Skeletal muscle cell (primary cell): ENCODE measurements around the gene NUP133.

ENCODE experiments used
- DNase-seq: peaks from one replicate; pipeline ENCODE4 v3.0.0-alpha.2; 2010; ENCODE audit warnings: low read depth
- H3K4me3 ChIP-seq: 2 replicates; pipeline ENCODE4 v1.5.1; 2011; ENCODE audit warnings: low read depth, mild to moderate bottlenecking, control low read depth, low read length, moderate library complexity

NUP133 gene

DNA sequence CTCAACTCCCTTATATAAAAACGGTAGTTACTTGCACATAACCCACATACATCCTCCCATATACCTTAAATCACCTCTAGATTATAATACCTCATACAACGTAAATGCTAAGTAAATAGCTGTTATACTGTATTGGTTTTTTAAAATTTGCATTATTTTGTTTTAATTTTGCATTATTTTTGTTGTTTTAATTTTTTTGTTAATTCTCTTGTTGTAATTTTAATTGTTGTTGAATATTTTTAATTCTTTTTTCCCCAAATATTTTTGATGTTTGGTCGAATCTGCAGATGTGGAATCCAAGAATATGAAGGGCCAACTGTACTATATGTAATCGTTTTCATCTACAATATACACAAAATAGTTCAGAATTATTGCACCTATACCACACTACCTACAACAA is 50.7 kb downstream of the NUP133 start:
- no peak overlapping the region for H3K4me3 ChIP-seq
- no peak for DNase-seq

DNA sequence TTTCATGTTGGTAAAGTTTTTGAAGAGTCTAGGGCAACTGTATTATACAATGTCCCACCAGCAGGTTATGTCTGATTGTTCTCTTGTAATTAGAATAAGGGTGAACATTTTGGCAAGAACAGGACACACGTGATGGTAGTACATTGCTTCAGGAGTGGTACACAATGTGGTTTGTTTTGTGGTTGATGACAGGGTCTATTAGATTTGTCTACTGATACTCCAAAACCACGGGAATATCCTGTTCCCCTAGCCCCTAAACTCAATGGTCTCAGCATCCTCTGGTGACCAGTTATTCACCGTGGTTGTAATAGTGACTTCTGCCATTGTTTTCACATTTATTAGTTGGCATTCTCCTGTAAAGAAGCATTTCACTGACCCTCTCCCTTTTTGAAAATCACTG is 52.1 kb downstream of the NUP133 start:
- no peak overlapping the region for H3K4me3 ChIP-seq
- DNase-seq: no peak

DNA sequence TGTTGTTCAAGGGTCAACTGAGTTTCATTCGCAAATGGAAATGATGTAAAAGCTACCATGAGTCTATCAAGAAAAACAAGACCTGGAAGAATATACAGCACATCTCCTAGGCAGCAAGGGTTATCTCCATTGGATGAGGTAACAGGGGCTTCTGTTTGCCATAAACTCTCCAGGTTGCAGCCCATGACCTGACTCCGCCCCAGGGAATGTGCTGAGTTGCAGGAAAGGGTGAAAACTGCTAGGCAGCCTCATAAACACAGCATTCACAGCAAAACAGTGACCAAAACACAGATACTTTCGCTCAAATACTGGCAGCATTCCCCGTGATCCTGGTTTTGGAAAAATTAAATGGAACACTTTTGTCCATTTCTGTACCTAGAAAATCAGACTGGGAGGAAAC is 54.1 kb downstream of the NUP133 start:
- no peak for DNase-seq
- H3K4me3 ChIP-seq: no peak overlapping the region

DNA sequence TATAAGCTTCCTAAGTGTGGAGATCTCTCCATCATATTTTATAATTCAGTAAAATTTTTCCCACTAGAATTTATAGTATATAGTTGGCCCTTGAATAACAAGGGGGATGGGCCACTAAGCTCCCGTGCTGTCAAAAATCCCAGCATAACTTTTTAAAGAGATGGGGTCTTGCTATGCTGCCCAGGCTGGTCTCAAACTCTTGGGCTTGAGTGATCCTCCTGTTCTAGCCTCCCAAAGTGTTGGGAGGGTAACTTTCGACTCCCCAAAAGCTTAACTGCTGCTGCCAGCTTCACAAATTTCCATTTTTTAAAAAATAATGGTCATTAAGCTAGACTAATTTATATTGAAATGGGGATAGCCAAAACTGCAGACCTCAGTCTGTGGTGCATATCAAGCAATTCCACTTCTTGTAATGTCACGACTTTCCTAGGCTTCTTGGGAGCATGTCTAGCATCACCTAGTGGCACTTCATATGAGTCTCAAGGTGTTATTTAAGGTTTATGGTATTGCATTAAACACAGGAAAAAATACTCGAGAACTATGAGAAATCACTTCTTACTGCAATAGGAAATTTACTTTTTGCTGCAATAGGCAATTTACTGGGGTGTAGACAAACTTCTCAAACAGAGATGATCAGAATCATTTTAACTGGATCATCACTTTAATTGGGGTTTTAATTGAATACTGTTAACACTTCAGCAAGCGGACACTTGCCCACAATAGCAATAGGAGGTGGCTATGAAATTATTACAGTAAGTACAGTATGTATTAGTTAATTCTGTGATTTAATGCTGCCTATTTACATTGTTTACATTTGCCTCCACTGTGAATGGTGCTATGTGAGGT is 55.0 kb downstream of the NUP133 start:
- DNase-seq: no peak

DNA sequence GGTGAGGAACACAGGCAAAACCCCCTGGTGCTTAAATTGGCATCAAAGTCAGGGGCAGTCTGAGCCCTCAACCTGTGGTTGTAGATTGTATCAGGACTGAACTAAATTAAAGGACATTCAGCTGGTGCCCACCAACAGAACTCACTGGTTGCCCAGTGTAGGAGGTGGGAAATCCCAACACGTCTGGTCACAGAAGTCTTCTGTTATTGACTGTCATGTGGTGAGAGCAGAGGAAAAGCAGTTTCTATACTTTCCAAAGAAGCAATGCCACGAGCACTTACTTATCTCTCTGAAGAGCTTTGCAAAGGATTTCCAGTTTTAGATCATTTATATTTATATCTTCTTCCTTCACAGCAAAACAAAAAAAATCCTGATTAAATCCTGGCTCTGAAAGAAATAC is 59.3 kb downstream of the NUP133 start:
- DNase-seq: no peak
- H3K4me3 ChIP-seq: no peak overlapping the region

More for the DNA sequence above, 55.0 kb downstream of the NUP133 start:
- H3K4me3 ChIP-seq: no peak overlapping the region

DNA sequence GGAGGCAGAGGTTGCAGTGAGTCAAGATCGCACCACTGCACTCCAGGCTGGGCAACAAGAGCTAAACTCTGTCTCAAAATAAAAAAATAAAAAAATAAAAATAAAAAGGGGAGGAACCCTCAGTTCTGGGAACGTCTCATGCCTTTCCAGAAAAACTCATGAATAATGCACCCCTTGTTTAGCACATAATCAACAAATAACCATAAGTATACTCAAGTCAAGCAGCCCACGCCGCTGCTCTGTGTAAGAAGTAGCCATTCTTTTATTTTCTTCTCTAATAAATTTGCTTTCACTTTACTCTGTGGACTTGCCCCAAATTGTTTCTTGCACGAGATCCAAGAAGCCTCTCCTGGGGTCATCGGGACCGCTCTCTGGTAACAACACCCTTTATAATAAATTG is 59.8 kb downstream of the NUP133 start:
- no peak overlapping the region for H3K4me3 ChIP-seq
- DNase-seq: no peak

DNA sequence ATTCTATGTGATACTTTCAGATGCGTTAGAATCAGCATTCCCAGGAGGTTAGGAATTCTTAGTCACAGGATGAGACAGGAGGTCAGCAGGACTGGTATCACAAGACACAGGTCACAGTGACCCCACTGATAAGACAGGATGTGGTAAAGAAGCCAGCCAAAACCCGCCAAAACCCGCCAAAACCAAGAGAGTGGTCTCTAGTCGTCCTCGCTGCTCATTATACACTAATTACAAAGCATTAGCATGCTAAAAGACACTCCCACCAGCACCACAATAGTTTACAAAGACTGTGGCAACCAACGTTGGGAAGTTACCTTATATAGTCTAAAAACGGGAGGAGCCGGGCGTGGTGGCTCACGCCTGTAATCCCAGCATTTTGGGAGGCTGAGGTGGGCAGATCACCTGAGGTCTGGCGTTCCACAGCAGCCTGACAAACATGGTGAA is 60.3 kb downstream of the NUP133 start:
- no peak overlapping the region for H3K4me3 ChIP-seq
- DNase-seq: no peak

DNA sequence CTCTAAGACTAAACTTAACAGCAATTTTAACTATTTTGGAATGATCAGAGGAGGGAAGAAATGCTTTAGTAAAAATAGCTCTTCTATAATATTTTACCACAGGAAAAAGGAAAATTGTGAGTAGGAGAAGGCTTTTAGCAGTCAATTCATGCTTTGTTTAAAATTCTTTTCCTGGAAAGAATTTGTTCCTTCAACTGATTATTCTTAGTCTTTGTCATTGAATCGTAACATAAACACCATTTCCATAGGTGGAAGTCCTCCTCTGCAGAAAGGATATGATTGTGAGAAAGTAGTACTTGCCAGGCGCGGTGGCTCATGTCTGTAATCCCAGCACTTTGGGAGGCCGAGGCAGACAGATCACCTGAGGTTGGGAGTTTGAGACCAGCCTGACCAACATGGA is 62.3 kb downstream of the NUP133 start:
- DNase-seq: no peak
- H3K4me3 ChIP-seq: no peak overlapping the region

DNA sequence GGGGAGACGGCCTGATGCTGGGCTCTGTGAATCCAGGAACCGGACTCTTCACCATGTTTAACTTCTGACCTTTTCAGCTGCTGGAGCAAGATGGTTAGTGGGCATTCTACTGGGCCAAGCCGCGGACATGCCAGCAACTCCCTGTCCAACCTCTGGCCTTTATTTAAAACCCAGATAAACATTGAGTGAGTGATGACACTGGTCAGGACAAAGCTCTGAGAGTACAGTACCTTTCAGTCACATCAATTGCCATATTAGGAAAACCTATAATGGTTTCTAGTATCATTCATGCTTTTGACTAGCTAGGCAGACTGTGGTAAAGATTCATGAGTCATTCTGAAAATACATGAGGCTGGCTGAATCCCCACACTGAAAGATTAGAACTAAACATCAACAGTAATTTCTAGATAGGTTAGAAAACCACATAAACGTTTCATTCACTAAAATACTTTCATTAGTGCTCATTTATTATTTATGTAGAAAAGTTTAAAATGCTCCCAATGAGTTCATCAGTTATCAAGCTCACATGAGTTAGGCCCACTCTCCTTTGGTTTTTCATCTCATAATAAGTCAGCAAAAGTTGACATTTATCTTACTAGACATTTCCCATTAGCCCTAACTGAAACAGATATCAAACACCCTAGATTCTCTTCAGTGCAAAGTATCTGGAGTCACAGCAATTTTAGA is 67.1 kb downstream of the NUP133 start:
- DNase-seq: peak; percentile 31
- no peak overlapping the region for H3K4me3 ChIP-seq

DNA sequence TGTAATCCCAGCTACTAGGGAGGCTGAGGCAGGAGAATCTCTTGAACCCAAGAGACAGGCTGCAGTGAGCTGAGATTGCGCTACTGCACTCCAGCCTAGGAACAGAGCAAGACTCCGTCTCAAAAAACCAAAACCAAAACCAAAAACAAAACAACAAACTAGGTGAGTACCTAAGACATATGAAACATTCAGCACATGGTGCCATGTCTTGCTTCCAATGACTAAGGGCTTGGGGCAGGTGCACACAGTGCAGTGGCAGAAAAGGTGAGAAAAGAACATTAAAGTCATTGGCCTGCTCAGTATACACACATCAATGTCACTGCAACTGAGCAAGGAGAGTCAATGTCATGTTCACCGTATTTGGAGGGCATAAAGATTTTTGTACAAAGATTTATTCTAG is 70.1 kb downstream of the NUP133 start:
- DNase-seq: no peak
- no peak overlapping the region for H3K4me3 ChIP-seq

DNA sequence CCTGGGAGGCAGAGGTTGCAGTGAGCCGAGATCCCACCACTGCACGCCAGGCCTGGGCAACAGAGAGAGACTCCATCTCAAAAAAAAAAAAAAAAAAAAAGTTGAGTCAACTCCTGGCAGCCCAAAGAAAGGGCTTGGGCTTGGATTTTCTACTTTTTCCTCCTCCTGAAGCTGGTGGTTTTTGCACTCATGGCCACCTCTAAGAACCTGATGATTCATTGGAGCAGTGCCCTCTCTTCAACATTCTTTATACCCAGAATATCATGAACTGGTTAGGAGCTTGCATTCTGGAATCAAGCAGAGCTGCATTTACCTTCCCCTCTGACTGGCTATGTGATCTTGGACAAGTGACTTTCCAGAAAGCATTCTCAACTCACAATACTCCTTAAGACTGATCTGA is 70.7 kb downstream of the NUP133 start:
- H3K4me3 ChIP-seq: no peak overlapping the region
- no peak for DNase-seq

DNA sequence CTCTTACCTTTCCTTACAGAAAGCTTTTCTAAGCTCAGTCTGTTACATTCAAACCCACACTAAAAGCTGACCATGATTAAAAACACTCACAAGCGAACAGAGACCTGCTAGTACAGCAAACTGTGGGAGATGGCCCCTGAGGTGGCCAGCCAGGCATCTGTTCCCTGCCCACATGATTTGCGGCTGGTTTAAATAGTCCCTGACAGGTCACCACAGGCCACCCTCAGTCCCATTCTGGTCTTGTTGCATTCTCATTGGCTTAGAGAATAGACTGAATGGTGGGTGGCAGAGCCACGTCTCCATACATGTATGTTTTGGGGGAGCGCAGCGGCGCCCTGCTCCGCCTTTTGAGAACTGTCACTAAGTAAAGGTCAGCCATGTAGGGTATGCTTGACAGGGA is 71.9 kb downstream of the NUP133 start:
- no peak overlapping the region for H3K4me3 ChIP-seq
- DNase-seq: no peak

DNA sequence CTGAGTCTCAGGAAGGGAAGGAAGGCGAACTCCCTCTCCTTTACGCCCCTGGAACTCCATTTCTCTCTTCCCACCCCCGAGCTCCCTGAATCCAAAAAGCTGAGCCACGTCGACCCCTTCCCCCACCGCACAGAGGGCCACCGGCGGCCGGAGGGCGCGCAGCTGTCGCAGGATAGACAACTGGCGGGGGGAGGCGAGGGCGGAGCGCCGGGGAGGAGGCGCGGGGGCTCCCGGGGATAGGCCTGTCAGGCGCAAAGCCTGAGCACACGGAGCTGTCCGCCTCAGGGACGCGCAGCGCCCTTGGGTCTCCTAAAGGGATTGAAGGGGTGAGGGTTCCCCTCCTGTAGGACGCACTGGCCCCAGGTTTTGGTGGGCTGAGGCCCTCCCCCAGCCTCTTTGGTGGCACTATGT is 73.5 kb downstream of the NUP133 start:
- H3K4me3 ChIP-seq: peak overlapping the region; percentile 5
- DNase-seq: no peak

DNA sequence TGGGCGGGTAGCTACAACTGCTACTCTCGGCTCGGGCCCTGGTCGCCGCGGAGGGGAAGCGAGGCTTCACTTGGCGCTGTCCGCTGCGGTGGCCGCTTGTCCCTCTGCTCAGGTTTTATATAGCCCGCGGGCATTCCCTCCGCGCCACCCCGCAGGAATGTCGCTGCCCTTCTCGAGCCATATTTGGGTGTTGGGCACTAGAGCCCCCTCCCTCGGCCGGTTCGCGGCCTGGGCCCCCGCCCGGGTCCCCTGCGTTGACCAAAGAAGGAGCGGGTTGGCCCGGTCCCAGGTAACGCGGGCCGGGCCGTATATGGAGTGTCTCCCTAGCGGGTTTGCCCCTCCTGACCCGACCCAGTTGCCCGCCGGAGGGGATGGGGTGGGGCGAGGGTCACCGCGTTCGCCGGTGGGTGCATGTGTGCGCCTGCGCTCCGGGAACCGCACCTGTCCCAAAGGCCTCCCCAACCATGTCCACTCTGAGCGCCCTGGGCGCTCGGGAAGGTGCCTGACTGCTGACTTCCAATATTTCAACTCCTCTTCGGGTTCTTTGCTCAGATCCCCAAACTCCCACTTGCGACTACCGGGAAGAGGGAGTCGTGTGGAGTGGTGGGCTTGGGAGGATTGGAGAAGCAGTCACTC is 74.0 kb downstream of the NUP133 start, which contains the start of gene ACTA1:
ACTA1 (minus strand) TSS at position 90 of the 636 bp plus-strand sequence. CDS start 979 bp downstream, outside the sequence.
- no peak for DNase-seq
- H3K4me3 ChIP-seq: peak within 1 kb of the TSS; percentile 5

DNA sequence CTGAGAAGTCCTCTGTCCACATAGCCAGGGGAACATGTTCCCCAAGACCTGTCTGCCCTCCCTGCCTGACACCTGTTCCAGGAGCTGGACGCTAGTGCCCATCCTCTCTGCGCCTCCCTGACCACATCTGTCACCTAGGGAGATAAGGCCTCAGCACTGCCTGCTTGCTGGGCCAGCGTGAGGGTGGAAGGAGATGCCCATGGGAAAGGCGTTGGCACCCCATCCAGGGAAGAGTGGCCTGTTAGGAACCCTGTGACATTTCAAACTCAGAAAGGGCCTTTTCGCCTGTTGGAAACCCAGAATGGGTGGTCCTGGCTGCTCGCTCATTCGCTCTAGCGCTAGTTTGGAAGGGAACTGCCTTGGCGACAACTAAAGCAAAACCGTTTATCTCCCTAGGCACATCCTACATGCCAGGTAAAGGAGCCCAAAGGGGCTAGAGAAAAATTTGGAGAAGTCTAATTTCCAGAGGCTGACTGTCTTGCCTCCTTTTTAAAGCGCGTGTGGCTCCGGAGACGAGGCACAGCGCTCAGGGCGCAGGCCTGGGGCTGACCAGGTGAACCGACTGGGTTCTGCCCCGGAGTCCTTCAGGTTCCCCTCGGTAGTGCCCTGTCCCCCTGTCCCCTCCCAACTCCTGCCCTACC is 74.7 kb downstream of the NUP133 start:
- no peak overlapping the region for H3K4me3 ChIP-seq
- no peak for DNase-seq

DNA sequence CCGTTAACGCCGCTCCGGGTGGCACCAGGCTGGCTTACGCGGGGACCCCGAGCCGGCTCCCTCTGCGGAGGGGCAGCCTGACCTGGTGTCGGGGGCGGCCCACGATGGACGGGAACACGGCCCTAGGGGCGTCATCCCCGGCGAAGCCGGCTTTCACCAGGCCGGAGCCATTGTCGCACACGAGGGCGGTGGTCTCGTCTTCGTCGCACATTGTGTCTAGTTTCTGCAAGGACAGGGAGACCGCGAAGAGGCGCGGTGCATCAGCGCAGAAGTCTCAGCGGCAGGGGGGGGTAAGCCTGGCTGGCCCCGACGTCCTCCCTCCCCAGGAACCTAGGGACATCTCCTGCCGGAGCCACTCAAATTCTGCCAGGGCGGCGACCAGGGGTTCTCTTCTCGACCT is 75.2 kb downstream of the NUP133 start:
- DNase-seq: no peak
- no peak overlapping the region for H3K4me3 ChIP-seq

DNA sequence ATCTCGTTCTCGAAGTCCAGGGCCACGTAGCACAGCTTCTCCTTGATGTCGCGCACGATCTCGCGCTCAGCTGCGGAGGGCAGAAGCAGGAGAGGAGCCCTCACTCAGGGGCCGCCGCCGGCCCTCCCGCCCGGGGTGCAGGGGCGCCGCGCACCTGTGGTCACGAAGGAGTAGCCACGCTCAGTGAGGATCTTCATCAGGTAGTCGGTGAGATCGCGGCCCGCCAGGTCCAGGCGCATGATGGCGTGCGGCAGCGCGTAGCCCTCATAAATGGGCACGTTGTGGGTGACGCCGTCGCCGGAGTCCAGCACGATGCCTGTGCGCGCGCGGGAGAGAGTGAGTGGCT is 76.1 kb downstream of the NUP133 start:
- no peak for DNase-seq
- no peak overlapping the region for H3K4me3 ChIP-seq

DNA sequence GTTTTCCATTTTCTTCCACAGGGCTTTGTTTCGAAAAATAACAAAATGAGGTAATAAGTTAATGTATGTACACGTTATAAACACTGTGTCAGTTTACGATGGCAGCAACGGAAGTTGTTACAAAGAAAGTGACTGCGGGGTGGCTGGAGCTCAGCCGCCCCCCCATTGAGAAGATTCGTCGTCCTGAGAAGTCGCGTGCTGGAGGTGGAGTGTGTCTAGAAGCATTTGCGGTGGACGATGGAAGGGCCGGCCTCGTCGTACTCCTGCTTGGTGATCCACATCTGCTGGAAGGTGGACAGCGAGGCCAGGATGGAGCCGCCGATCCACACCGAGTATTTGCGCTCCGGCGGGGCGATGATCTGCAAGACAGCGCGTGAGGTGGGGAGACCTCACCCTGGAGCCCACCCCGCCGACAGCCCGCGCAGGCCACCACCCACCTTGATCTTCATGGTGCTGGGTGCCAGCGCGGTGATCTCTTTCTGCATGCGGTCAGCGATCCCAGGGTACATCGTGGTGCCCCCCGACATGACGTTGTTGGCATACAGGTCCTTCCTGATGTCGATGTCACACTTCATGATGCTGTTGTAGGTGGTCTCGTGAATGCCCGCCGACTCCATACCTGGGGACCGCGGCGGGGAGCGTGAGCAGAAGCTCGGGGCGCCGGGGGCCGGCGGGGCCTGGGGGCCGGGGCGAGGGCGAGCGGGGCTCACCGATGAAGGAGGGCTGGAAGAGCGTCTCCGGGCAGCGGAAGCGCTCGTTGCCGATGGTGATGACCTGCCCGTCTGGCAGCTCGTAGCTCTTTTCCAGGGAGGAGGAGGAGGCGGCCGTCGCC is 76.6 kb downstream of the NUP133 start:
- no peak for DNase-seq
- H3K4me3 ChIP-seq: no peak overlapping the region

DNA sequence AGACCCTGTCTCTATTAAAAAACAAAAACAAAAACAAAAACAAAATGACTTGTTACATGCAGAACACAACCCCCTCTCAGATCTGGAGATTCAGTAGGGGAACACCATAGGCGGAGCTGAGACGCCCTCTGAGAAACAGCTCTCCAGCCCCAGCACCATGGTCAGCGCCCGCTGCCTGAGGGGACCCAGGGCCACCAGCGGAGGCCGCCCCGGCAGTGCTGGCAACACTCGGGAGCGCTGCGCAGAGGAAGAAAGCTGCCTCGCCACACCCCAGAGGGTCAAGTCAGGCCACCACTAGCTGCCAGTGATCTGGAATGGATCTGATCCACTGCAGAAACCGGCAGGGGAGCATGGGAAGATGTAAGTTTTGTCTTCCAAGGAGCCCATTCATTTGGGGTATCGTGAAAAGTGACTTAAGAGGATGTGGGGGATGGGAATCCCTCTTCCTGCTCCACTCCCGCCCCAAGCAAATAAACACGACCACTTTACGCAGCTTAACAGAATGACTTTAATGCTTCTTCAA is 77.3 kb downstream of the NUP133 start:
- DNase-seq: no peak
- H3K4me3 ChIP-seq: no peak overlapping the region
